ENCODE data around the gene GRIN2C.

The GRIN2C gene

GRCh38 chr17:74864297-74864865 lies 4.7 kb upstream of the GRIN2C start:
- no peak for DNase-seq (ENCODE audit: low spot score)

- DNase-seq (ENCODE audit: low spot score): no peak
Observed at GRCh38 chr17:74863420-74864296, 4.0 kb upstream of the GRIN2C start.

- DNase-seq (ENCODE audit: low spot score): no peak
Observed at GRCh38 chr17:74862919-74863318, 3.2 kb upstream of the GRIN2C start.

GRCh38 chr17:74862108-74862901 lies 2.6 kb upstream of the GRIN2C start:
- DNase-seq (ENCODE audit: low spot score): peak; percentile 89

- peak; percentile 57 for DNase-seq (ENCODE audit: low spot score)
Observed at GRCh38 chr17:74861662-74862107, 2.0 kb upstream of the GRIN2C start.

- DNase-seq (ENCODE audit: low spot score): no peak
Observed at GRCh38 chr17:74860872-74861661, 1.4 kb upstream of the GRIN2C start.

- peak; percentile 53 for DNase-seq (ENCODE audit: low spot score)
Observed at GRCh38 chr17:74860229-74860871, 665 bp upstream of the GRIN2C start.

- DNase-seq (ENCODE audit: low spot score): no peak
Observed at GRCh38 chr17:74858672-74859458, 820 bp downstream of the GRIN2C start.

GRCh38 chr17:74857191-74857590 lies 2.5 kb downstream of the GRIN2C start:
- DNase-seq (ENCODE audit: low spot score): no peak

GRCh38 chr17:74856112-74856511 lies 3.6 kb downstream of the GRIN2C start:
- no peak for DNase-seq (ENCODE audit: low spot score)

- no peak for DNase-seq (ENCODE audit: low spot score)
Observed at GRCh38 chr17:74855323-74855722, 4.4 kb downstream of the GRIN2C start.

- no peak for DNase-seq (ENCODE audit: low spot score)
Observed at GRCh38 chr17:74854792-74855191, 4.9 kb downstream of the GRIN2C start.

- no peak for DNase-seq (ENCODE audit: low spot score)
Observed at GRCh38 chr17:74853669-74854068, 6.0 kb downstream of the GRIN2C start.

GRCh38 chr17:74853048-74853397 lies 6.7 kb downstream of the GRIN2C start:
- DNase-seq (ENCODE audit: low spot score): no peak

GRCh38 chr17:74852237-74853047 lies 7.2 kb downstream of the GRIN2C start:
- DNase-seq (ENCODE audit: low spot score): no peak

- DNase-seq (ENCODE audit: low spot score): no peak
Observed at GRCh38 chr17:74851612-74852236, 8.0 kb downstream of the GRIN2C start.

- DNase-seq (ENCODE audit: low spot score): no peak
Observed at GRCh38 chr17:74850914-74851313, 8.8 kb downstream of the GRIN2C start.

- DNase-seq (ENCODE audit: low spot score): no peak
Observed at GRCh38 chr17:74850310-74850709, 9.4 kb downstream of the GRIN2C start.

GRCh38 chr17:74848656-74849399 lies 10.9 kb downstream of the GRIN2C start:
- no peak for DNase-seq (ENCODE audit: low spot score)
